Measurements from ENCODE around the gene OLFML2B. TPM values are rescaled to one million over a fixed set of nuclear protein-coding genes. Genes with fewer than 3 reads are reported as not detected.

Gene OLFML2B
- total and polyA plus RNA-seq, 2 of the 13 experiments (the other 11 are each of a cell fraction or from before 2014, with no cell fraction given): not detected

DNA sequence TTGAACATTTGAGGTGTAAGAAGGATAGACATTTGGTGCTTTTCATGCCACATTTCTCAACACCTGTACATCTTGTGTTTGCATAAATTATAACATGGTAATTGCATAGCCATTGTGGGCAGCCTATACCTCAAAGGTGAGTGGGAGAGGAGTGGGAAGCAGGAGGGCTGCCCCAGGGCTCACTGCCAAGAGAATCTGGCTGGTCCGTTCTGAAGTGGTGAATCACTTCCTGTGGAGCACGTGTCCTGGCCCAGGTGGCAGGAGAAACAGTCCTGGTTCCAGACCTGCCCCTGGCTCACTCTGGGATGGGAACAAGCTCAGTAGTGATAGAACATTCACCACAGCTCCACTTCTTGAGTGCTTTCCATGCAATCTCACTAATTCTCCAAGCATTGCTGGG is 11.6 kb upstream of the OLFML2B start:
- Histone ChIP-seq H3K79me2 (ENCODE audit: insufficient read depth, low read length) (no peaks in the 10 kb centered on the region), H3K4me3 (replicated peaks in 1 of 3; ENCODE audit: insufficient read depth in 1 of 3, low read depth in 2 of 3, low read length in 3 of 3) (0 out of 6 replicates have a peak overlapping the region, but pooled peaks of 1 of the 3 experiments have one; percentile 10), H3K4me1 (ENCODE audit: insufficient read depth, low read length) (peaks cover 19% of the 10 kb centered on the region), H4K20me1 (ENCODE audit: insufficient read depth, low read length) (no peaks in the 10 kb centered on the region), H3K27ac (ENCODE audit: extremely low read length, insufficient read depth, low read length) (no peak overlapping the region), H3K9ac (ENCODE audit: insufficient read depth, low read depth, low read length) (no peak overlapping the region), H3K36me3 (replicated peaks in 1 of 2; ENCODE audit: control insufficient read depth in 1 of 2, insufficient read depth in 2 of 2, low read length in 2 of 2) (no peaks in the 10 kb centered on the region), H3K9me3 (ENCODE audit: low read length) (no peaks in the 10 kb centered on the region), H3K4me2 (ENCODE audit: low read depth, low read length) (peak overlapping the region; percentile 45; the same call in 1 of the 2 replicates), H3K27me3 (ENCODE audit: control insufficient read depth in 1 of 2, insufficient read depth in 2 of 2, low read length in 2 of 2) (peaks cover 0 to 17% of the 10 kb centered on the region in 2 experiments; a peak in 3 of 5 replicates), H2AFZ (ENCODE audit: low read length) (peak overlapping the region; percentile 44)
- no TSS peak for BruUV-seq (replicated peaks)
- DNase-seq (ENCODE audit: low spot score): peak; percentile 10
- intact Hi-C loops (cut with micrococcal nuclease; ENCODE audit: unreplicated experiment) (no loop called here), in situ Hi-C loops (cut with HindIII; ENCODE audit: extremely low pct_ligation_motif_present, low pct_unique_long_range_greater_than_20kb) (no loop called here)
- ChIA-PET POLR2A (interaction anchor here (1.0 kb wide), 1 partner anchor 11 kb away, joined by 3 read pairs; the partner anchor contains the start of gene OLFML2B), CTCF (ENCODE audit: low intra/inter-chr PET ratio, low total read pairs) (interaction anchor here (1.1 kb wide), 1 partner anchor 243 kb away, joined by 4 read pairs; no protein-coding TSS in a partner anchor)
- FAIRE-seq: no peak
- 0% methylated on average over 2 of the region's 2 CpGs for WGBS (ENCODE audit: low lambda C conversion rate)
- peak; percentile 28; the same call in 1 of the 3 replicates for ATAC-seq
- TF ChIP-seq PHF20 (CRISPR knock-in tag; IDR thresholded peaks at IDR 0.05): no peak
- no peak for TF ChIP-seq ZNF34 (CRISPR knock-in tag; IDR thresholded peaks at IDR 0.05; ENCODE audit: borderline replicate concordance)
- TF ChIP-seq GABPA (IDR thresholded peaks at IDR 0.05; ENCODE audit: low read depth, low read length): no peak
- peak; percentile 44; the same call in 1 of the 2 replicates for TF ChIP-seq GABPA (CRISPR knock-in tag; IDR thresholded peaks at IDR 0.05; ENCODE audit: low read depth)
- TF ChIP-seq ZNF792 (CRISPR knock-in tag; IDR thresholded peaks at IDR 0.05): no peak
- TF ChIP-seq THAP9 (CRISPR knock-in tag; IDR thresholded peaks at IDR 0.05; ENCODE audit: borderline replicate concordance): no peak
- TF ChIP-seq SAP130 (CRISPR knock-in tag; IDR thresholded peaks at IDR 0.05; ENCODE audit: low read depth): peak; percentile 44; the same call in 1 of the 2 replicates
- TF ChIP-seq CTCF (CRISPR knock-in tag; IDR thresholded peaks at IDR 0.05): no peak
- TF ChIP-seq ZNF234 (CRISPR knock-in tag; conservative IDR thresholded peaks at IDR 0.05): no peak
- no peak for TF ChIP-seq PLSCR1 (CRISPR knock-in tag; IDR thresholded peaks at IDR 0.05; ENCODE audit: borderline replicate concordance)
- TF ChIP-seq ZSCAN5A (CRISPR knock-in tag; IDR thresholded peaks at IDR 0.05; ENCODE audit: borderline replicate concordance): no peak
- TF ChIP-seq CBX5 (CRISPR knock-in tag; IDR thresholded peaks at IDR 0.05; ENCODE audit: borderline replicate concordance): no peak
- TF ChIP-seq NFATC3 (CRISPR knock-in tag; IDR thresholded peaks at IDR 0.05): no peak
- TF ChIP-seq ELF3 (CRISPR knock-in tag; IDR thresholded peaks at IDR 0.05): no peak
- TF ChIP-seq EP300 (IDR thresholded peaks at IDR 0.05; ENCODE audit: low read depth in 2 of 2, low read length in 2 of 2): no peak
- no peak for TF ChIP-seq EP300 (CRISPR knock-in tag; IDR thresholded peaks at IDR 0.05; ENCODE audit: borderline replicate concordance)
- TF ChIP-seq ZNF451 (CRISPR knock-in tag; IDR thresholded peaks at IDR 0.05): no peak
- no peak for TF ChIP-seq ISL2 (CRISPR knock-in tag; IDR thresholded peaks at IDR 0.05)
